ENCODE results near the gene ABRAXAS1.
"Not testable (repeated sequence)": the region's sequence is repeated elsewhere in the genome, so short reads cannot be mapped to it uniquely, and the experiment has no call there.

ABRAXAS1 gene

DNA sequence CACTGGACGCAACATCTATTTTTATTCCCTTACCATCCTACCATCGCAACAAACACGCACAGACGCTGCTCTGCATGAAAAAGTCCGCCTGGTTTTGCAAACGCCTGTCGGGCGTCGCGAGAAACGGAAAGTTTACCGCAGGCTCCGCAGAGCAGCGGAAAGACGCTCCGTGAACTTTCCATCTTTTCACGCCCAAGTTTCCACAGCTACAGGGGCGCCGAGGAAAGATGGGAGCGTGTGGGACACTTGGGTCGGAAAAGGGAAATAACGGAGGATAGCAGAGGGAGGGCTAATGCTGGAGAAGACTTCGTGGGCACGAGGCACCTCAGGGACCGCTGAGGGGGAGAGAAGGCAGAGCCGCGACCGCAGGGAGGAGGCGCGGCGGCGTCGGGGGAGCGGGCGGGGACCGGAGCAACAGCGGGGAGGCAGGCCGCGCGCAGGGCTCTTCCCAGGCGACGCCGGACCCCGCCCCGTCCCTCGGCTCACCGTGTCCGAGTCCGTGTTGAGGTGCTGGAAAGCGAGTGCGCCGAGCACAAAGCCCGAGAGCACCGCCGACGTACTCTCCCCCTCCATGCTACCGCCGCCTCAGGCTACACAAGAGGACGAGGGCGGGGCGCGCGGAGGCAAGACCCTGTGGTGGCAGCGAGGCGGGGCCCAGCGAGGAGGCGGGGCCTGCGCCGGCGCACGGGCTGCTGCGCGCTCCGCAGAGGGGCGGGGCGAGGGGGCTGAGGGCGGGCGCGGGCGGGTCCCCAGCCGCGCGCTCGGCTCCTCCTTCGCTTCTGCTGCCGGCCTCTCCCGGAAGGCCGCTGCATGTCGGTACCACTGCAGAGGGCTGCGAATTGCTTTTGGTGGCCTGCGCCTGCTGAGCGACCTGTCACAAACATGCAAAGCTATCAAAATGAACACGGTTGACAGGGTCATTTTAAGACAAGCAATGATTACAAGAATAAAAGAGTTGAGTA, at the start of gene ABRAXAS1:
ABRAXAS1 (minus strand) TSS at position 601 of the 962 bp plus-strand sequence; CDS start at position 573, 28 bp downstream.
- ChIA-PET POLR2A (ENCODE audit: low non-redundant PET) (no interaction called here), CTCF (interaction anchor here (0.7 kb wide), 2 partner anchors 160 to 781 kb away, joined by 3 to 4 read pairs; no protein-coding TSS in a partner anchor)
- DNase-seq (ENCODE audit: low spot score): peak; percentile 94
- H3K27ac ChIP-seq: peak within 1 kb of the TSS; percentile 93
- TF ChIP-seq CTCF (conservative IDR thresholded peaks at IDR 0.05; ENCODE audit: low read depth): no peak

DNA sequence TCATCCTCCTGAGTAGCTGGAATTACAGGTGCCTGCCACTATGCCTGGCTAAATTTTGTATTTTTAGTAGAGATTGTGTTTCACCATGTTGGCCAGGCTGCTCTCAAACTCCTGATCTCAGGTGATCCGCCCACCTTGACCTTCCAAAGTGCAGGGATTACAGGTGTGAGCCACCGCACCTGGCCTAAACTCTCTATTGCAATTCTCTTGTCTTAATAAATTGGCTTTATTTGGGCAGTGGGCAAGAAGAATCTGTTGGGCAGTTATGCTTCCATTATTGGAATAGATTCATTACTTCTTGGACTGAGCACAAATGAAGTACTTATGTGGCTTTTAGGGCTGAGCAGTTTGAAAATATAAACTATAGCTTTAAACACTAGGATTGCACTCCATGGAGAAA, 42.8 kb upstream of the ABRAXAS1 start:
- TF ChIP-seq CTCF (conservative IDR thresholded peaks at IDR 0.05; ENCODE audit: low read depth): no peak
- no peak overlapping the region for H3K27ac ChIP-seq
- DNase-seq (ENCODE audit: low spot score): no peak
- ChIA-PET POLR2A (ENCODE audit: low non-redundant PET) (no interaction called here), CTCF (interaction anchor here (0.6 kb wide), 1 partner anchor 54 kb away, joined by 3 read pairs; no protein-coding TSS in a partner anchor)

DNA sequence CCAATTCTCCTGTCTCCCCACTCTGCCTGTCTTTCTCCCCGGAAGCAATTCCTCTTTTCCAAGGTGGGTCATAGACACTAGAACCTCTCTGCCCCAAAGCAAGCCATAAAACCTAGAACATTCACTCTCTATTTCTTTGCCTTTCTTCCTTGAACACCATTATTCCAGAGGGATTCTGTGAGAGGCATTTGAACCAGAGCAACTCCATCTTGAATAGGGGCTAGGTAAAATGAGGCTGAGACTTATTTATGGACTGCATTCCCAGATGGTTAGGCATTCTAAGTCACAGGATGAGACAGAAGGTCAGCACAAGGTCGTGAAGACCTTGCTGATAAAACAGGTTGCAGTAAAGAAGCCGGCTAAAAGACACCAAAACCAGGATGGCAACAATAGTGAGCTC, 37.3 kb upstream of the ABRAXAS1 start:
- no peak for TF ChIP-seq CTCF (conservative IDR thresholded peaks at IDR 0.05; ENCODE audit: low read depth)
- ChIA-PET CTCF (no interaction called here), POLR2A (ENCODE audit: low non-redundant PET) (no interaction called here)
- no peak overlapping the region for H3K27ac ChIP-seq
- DNase-seq (ENCODE audit: low spot score): no peak

GRCh38 chr4:83516042-83516772, 31.3 kb upstream of the ABRAXAS1 start:
- no peak overlapping the region for H3K27ac ChIP-seq
- TF ChIP-seq CTCF (conservative IDR thresholded peaks at IDR 0.05; ENCODE audit: low read depth): no peak
- DNase-seq (ENCODE audit: low spot score): no peak
- ChIA-PET CTCF (no interaction called here), POLR2A (ENCODE audit: low non-redundant PET) (no interaction called here)

- TF ChIP-seq CTCF (conservative IDR thresholded peaks at IDR 0.05; ENCODE audit: low read depth): no peak
- DNase-seq (ENCODE audit: low spot score): no peak
- no peak overlapping the region for H3K27ac ChIP-seq
- CTCF ChIA-PET: interaction anchor here (1.2 kb wide), 1 partner anchor 72 kb away, joined by 3 read pairs; no protein-coding TSS in a partner anchor
- POLR2A ChIA-PET (ENCODE audit: low non-redundant PET): no interaction called here
Observed at GRCh38 chr4:83510442-83510841, 25.5 kb upstream of the ABRAXAS1 start.

GRCh38 chr4:83509156-83509585, 24.3 kb upstream of the ABRAXAS1 start:
- H3K27ac ChIP-seq; POLR2A ChIA-PET (ENCODE audit: low non-redundant PET); DNase-seq (ENCODE audit: low spot score): not testable (repeated sequence)
- peak; percentile 49 for TF ChIP-seq CTCF (conservative IDR thresholded peaks at IDR 0.05; ENCODE audit: low read depth)
- CTCF ChIA-PET: interaction anchor here (0.6 to 1.2 kb wide), 6 partner anchors 13 to 130 kb away, joined by 3 to 4 read pairs (median 3); no protein-coding TSS in a partner anchor
